GM19463 (cell line): ENCODE data around the gene AMH.
A peak's percentile ranks its signal among the peaks of the same experiment; 100 is the strongest.

ENCODE experiments used
- ATAC-seq: cut with Tn5 transposase; IDR thresholded peaks from one replicate; pipeline ENCODE4 v1.9.1; 2021; ENCODE audit warnings: mild to moderate bottlenecking, moderate library complexity; ENCODE audit not compliant: unreplicated experiment

Gene AMH

DNA sequence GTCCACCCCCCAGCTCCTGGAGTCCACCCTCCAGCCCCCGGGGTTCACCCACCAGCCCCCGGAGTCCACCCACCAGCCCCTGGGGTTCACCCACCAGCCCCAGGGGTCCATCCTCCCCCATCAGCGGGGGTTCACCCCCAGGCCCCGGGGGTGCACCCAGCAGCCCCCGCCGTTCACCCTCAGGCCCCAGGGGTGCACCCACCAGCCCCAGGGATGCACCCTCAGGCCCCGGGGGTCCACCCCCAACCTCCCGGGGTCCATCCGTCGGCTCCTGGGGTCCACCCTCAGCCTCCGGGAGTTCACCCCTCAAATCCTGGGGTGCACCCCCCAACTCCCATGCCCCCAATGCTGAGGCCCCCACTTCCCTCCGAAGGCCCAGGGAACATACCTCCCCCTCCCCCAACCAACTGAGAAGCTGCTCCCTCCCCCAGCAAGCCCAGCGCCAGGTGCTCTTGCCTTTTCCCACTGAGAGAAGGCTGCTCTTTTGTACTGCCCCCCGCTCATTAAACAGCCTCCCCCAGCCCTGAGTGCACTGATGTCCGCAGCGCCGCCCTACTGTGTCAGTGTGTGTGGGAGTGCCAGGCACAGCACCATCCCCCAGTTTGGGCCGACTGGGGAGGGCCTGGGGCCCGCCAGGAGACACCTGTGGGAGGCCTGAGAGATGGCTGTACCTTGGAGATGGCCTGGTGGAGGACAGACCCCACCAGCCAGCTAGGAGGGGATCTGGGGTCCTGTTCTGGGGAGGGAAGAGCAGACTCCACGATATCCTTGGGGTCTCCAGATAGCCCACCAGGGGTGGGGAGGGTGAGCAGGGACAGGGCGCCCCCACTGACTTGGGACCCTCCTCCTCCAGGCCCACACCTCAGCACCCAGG is 750 bp upstream of the AMH start:
- no peak for ATAC-seq

DNA sequence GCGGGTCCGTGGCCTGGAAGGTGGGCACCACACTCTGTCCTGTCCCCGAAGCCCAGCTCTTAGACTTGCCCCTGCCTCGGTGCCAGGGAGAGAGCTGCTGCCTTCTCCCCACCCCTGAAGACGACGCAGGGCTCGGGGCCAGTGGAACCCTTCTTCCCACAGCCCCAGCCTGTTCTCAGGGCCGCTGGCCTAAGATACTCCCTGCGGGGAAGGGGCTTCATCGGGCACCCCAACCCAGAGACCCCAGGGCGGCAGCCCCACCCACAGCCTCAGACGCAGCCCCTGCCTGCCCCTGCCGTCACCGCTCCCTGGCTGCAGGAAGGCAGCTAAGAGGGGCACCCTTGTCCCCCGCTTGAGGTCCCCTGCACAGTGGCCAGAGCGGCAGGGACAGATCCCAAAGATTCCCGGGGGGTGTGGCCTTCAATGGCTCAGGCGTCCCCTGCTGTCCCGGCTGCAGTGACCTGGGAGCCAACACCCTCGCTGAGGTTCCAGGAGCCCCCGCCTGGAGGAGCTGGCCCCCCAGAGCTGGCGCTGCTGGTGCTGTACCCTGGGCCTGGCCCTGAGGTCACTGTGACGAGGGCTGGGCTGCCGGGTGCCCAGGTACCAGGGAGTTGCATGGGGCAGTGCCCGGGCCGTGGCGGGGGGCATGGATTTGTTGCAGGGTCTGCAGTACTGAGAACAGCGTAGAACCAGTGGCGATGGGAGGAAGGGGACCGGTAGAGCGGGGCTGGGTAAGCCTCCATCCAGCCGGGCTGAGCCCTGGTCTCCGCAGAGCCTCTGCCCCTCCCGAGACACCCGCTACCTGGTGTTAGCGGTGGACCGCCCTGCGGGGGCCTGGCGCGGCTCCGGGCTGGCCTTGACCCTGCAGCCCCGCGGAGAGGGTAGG is 1.0 kb downstream of the AMH start:
- no peak for ATAC-seq

DNA sequence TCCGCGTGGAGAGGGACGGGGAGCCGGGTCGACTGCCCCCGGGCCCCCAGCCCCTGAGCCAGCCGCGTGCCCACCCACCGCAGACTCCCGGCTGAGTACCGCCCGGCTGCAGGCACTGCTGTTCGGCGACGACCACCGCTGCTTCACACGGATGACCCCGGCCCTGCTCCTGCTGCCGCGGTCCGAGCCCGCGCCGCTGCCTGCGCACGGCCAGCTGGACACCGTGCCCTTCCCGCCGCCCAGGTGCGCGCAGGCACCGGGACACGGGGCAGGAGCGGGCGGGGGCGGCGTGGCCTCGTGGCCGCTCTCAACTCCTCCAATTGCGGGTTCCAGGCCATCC is 1.6 kb downstream of the AMH start:
- no peak for ATAC-seq

DNA sequence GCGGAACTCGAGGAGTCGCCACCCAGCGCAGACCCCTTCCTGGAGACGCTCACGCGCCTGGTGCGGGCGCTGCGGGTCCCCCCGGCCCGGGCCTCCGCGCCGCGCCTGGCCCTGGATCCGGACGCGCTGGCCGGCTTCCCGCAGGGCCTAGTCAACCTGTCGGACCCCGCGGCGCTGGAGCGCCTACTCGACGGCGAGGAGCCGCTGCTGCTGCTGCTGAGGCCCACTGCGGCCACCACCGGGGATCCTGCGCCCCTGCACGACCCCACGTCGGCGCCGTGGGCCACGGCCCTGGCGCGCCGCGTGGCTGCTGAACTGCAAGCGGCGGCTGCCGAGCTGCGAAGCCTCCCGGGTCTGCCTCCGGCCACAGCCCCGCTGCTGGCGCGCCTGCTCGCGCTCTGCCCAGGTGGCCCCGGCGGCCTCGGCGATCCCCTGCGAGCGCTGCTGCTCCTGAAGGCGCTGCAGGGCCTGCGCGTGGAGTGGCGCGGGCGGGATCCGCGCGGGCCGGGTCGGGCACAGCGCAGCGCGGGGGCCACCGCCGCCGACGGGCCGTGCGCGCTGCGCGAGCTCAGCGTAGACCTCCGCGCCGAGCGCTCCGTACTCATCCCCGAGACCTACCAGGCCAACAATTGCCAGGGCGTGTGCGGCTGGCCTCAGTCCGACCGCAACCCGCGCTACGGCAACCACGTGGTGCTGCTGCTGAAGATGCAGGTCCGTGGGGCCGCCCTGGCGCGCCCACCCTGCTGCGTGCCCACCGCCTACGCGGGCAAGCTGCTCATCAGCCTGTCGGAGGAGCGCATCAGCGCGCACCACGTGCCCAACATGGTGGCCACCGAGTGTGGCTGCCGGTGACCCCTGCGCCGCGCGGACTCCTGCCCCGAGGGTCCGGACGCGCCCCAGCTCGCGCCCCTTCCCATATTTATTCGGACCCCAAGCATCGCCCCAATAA is 2.3 kb downstream of the AMH start:
- ATAC-seq: no peak

DNA sequence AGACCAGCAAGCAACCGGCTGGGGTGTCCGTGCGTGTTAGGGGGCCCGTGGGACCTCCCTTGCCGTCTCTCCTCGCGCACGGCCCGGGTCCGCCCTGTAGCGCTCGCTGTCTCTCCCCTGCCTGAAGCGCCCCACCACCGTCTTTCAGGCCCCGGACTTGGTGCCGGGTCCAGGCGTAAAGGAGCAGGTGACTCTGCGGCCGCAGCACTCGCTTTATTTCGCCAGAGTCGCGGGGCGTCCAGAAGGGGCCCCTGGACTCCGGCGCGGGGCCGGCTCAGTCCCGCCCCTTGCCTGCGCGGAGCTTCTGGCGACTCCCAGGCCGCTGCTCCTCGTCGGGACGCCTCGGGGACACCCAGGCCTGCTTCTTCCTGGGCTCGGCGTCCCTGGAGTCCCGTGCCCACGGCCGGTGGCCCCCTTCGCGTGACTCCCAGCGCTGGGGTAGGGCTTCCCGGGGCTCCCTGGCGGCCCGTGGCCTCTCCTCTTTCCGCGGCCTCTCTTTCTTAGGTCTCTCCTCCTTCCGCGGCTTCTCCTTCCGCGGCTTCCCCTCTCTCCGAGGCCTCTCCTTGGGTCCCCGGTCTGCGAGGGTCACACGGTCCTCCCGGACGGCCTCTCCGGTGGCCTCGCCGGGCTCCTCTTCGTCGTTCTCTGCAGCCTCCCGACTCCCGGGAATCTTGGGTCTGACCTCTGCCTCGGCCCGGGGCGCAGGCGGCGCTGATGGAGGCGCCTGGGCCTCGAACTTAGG is 3.1 kb downstream of the AMH start:
- ATAC-seq: no peak

DNA sequence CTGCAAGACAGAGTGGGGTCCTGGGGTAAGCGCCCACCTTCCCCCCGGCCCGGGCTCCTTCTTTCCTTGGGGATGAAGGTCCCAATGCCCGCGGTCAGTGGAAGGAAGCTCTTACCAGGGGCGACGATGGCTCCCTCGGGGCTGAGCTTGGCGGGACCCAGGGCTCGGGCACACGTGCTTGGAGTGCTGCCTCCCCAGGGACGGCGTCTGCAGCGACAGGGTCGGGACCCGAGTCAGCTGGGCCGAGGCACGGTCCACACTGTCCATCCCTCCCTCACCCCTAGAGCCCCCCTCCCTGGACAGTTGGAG is 3.6 kb downstream of the AMH start:
- ATAC-seq: no peak

DNA sequence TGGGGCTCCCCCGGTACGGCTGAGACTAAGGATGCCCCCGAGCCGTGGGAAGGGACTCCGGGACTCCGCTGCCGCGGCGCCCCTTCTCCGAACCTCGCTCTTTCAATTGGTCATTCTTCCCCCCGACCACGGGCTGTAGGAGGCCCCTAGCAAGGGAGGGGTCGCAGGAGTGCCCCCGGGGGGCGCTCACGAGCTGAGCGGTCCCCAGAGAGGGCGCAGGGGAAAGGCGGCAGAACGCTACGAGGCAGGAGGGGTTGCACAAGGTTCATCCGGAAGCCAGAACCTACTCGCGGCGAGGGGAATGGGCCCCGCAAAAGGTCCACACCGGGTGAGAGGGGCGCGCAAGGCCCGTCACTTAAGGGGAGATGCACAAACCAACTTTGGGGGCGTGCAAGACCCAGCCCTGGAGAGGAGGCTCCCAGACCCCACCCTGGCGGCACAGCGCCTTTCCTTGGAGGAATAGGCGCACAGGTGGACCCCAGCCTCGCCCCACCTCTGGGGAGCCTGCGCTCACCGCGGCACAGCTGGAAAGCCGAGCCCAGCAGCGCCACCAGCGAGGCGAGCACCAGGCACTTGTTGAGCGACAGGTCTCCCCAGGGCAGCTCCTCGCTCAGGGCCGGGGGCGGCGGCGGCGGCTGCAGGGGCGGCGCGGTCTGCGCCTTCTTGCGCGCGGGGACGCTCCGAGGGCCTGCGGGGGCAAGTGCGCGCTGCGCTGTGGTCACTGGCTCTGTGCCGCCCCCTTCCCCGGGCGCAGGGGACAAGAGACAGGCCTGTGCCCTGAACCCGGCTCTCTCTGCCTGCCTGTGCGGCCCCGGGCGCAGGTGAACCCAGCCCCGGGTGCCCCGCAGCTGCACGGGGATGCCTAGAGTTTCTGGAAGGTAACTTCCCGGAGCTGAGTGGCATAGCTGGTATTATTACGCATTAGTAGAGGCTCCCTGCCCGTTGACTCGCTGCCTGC is 4.3 kb downstream of the AMH start:
- no peak for ATAC-seq

DNA sequence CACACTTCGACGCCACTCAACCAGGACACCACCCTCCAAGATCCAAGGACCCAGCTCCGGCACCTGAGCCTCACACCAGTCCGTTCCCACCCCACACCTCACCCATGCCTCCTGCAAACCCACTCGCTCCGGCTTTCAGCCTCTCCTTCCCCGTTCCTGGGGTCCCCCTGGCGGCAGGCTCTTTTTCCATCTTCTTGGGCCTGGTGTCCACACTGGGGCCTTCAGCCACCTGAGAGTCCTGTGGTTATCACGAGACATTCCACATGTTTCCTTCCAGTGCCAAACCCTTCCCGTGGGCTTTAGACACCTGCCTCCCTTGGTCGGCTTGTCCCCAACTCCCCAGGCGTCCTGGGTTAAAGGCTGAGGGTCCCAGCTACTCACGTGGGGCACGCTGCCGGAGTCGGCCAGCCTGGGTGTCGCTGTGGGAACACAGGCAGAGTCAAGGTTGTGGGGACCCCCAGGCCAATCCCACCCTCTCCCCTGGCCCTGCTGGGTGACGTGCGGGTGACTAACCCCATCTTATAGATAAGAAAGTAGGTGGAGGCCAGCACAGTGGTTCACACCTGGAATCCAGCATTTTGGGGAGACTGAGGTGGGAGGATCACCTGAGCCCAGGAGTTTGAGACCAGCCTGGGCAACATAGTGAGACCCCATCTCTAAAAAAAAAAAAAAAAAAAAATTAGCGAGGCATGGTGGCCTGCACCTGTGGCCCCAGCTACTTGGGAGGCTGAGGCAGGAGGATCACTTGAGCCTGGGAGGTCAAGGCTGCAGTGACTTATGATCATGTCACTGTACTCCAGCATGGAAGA is 5.1 kb downstream of the AMH start:
- no peak for ATAC-seq

DNA sequence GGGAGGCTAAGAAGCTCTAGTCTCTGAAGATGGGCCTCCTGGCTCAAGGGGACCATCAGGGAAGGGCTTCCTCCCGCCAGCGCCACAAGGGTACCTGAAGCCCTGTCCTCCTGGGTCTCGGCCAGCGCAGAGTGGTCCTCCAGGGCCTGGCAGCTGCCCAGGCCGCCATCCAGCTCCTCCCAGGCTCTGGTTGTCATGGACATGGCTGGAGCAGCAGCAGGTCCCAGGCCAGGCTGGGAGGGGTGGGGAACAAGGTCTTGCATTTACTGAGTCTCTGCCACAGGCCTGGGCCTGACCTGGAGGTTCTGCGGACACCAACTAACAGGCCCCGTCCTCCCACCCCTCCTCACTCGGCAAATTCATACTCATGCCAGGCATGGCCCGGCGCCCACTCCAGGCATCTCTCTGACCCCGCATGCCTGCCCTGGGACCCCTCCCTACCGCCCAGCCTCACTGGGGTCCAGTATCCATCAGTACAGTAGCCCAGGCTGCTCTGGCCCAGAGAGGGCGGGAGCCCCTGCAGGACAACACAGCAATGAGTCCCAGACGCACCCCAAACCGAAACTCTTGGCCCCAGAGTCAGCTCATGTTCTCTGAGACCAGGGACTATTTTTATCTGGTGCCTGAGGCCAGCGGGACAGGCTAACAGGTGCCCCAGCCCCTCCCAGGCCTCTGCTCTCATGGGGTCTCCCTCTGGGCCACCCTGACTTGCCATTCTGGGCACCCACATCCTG is 6.2 kb downstream of the AMH start:
- no peak for ATAC-seq

DNA sequence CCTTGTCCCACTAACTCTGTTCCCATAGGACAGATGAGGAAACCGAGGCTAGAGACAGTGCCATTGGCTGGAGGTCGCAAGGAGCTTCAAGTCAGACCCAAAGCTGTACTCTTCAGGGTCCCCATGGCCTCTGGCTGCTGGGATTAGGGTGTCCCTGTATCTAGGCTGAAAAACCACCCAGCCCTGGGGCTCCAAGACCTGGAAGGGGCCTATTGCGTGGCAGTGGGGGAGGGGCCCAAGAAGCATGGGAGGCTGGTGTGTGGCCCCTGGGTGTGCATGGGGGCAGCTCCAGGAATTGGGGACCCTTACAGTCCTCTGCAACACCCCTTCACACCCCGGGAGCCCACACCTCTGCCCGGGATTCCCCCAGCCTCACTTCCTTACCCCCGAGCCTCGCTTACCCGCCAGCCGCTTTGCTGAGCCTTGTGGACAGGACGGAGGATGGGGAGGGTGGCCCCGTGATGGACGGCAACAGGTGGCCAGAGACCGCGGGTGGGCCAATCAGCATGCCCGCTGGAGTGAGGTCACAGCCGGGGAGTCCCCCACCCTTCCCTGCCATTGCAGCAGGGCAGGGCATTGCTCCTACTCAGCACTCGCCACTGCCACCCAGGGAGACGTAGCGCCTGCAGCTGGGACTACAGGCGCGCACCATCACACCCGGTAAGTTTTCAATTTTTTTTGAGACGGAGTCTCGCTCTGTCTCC is 7.0 kb downstream of the AMH start, which contains the start of gene JSRP1:
TSS of gene JSRP1 (minus strand) at position 436 of the 704 bp plus-strand sequence. CDS start 1,103 bp downstream, outside the sequence.
- ATAC-seq: no peak

DNA sequence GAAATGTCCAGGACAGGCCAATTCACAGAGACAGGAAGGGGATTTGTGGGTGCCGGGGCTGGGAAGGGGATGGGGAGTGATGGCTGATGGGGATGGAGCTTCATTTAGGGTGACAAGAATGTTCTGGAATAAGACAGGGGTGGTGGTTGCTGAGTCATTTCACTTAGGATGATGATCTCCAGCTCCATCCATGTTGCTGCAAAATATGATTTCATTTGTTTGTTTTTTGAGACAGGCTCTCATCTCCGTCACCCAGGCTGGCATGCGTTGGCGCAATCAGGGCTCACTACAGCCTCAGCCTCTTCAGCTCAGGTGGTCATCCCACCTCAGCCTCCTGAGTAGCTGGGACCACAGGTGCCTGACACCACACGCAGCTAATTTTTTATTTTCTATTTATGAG is 10.2 kb downstream of the AMH start:
- ATAC-seq: no peak

DNA sequence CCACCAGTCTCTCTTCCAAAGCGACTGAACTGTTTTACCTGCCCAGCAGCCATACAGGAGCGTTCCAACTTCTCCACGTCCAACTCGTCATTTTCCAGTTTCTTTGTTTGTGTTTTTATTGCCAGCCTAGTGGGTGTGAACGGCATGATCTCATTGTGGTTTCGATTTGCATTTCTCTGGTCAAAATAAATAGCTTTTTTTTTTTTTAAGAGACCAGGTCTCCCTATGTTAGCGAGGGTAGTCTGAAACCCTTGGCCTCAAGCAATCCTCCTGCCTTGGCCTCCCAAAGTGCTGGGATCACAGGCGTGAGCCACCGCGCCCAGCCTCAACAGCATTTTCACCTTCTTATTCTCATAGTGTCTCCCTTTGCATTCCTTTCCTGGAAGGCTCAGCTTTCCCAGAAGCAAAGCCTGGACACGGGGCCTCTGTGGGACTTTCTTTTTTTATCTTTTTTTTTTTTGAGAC is 11.2 kb downstream of the AMH start:
- no peak for ATAC-seq

DNA sequence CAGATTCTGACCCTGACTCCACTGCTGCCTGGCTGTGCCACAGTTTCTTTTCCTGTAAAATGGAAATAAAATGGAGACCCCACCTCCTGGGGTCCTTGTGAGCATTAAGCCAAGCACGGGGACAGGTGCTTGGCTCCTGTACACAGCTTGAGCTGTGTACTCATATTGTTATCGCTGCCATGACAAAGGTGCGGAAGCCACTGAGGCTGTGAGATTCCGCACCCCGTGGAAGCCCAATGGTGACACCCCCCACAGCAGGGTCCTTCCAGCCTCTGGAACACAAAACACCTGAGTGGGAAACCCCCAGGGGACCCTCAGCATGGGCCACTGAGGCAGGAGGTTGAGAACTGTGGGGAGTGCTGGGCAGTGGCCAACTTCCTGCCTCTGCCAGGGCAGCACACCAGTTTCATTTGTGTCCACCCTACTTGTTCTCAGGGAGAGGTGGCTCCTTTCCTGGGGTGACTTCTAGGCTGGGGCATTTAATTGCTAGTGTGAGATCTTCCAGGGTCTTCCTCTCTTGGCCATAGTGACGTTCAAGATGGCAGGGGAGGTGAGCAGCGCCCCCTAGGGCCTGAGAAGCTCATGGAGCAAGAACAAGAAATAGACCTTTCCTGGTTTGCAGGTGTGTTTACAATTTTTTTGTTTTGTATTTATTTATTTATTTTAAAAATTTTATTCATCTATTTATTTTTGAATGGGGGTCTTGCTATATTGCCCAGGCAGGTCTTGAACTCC is 12.5 kb downstream of the AMH start:
- ATAC-seq: no peak

DNA sequence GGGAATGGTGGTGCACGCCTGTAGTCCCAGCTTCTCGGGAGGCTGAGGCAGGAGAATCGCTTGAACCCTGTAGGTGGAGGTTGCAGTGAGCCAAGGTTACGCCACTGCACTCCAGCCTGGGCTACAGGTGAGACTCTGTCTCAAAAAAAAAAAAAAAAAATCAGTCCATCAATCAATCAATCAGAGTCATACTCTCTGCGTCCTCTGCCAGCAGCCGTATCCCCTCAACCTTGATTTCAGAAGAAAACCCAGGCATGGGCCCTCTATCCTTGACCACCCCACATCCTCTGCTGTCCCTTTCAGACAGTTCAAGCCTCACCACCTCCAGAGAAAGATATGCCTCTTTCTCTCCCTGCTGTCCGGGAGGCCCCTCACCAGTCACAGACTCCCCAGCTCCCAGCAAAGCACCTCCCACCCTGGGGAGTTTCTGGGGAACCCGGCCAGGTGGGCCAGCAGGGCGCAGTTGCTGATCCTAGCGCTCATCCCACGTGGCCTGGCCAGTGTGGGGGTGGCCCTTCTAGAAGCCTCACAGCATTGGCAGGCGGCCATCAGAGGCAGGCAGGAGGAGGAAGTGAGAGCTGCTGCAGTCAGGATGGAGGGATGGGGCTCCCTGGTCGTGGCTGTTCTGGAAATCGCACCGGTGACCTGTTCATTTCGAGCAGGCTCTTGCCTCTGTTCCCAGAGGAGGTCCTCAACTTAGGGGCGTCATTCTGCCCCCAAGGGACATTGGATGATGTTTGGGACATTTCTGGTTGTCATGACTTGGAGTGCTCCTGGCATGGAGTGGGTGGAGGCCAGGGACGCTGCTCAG is 17.3 kb downstream of the AMH start:
- peak; percentile 31 for ATAC-seq

DNA sequence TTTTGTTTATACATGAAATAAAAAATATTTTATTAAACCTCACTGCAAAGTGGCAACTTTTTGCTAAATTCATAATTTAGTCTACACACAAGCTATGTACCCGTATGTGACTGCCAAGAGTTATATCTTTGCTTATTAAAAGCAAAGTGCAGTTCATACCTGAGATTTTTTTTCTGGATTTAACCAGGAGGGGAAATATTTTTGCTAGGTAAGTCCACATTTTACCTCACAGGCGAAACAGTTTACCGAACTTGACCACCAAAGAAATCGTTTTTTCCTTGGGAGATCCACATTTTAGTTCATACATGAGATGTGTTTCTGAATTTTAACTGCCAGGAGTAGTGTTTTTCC is 19.3 kb downstream of the AMH start:
- ATAC-seq: no peak

DNA sequence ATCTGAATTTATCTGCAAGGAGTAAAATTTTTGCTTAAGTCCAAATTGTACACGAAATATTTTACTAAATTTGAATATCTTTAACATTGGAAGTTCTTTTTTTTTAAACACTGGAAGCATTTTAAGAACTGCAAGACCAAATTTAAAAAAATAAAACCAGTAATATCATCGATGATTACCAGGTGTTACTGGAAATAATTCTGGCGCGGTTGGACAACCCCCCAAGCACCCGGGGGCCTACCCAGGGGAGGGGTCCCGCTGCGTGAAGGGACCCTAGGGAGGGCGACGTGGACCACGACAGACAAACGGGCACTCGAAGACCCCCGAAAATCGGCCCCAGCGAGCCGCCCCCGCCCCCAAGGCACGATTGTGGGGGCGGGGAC is 19.7 kb downstream of the AMH start:
- no peak for ATAC-seq
